CD4-positive, alpha-beta T cell treated with Interleukin-17A for 1 hour (primary cell): ENCODE results near the gene FZD10.

ENCODE experiments used
- DNase-seq: peaks from one replicate; pipeline ENCODE4 v3.0.0-alpha.2; 2020

The FZD10 gene

GRCh38 chr12:130183585-130184370 lies 21.5 kb downstream of the FZD10 start:
- no peak for DNase-seq

GRCh38 chr12:130184404-130185090 lies 22.3 kb downstream of the FZD10 start:
- no peak for DNase-seq

- no peak for DNase-seq
Measured at GRCh38 chr12:130185455-130186391, 23.5 kb downstream of the FZD10 start.

DNA sequence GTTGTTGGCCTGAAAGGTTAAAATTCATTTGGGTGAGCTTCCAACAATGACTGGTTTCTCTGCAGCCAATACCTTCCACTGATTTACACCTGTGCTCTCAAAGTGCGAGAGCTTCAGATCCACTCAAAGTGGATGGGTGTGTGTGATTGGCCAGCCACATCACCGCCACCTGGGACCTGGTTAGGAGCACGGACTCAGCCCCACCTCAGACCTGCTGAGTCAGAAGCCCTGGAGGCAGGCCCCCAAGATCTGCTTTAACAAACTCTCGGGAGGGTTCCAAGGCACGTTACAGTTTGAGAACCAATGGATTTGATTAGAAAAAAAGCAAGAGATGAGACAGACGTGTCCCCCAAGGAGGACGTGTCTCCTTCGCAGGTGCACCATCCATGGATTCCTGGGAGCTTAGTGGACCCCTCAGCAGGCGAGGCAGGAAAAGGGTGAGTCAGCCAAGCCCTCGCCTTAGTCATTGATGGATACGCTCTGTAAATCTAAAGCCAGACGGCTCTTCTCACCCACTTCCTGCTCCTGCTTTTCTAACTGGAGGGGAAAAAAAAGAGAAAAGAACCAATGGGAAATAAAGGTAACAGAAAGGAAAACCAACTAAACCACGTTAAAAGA lies 24.5 kb downstream of the FZD10 start:
- DNase-seq, result no peak

DNA sequence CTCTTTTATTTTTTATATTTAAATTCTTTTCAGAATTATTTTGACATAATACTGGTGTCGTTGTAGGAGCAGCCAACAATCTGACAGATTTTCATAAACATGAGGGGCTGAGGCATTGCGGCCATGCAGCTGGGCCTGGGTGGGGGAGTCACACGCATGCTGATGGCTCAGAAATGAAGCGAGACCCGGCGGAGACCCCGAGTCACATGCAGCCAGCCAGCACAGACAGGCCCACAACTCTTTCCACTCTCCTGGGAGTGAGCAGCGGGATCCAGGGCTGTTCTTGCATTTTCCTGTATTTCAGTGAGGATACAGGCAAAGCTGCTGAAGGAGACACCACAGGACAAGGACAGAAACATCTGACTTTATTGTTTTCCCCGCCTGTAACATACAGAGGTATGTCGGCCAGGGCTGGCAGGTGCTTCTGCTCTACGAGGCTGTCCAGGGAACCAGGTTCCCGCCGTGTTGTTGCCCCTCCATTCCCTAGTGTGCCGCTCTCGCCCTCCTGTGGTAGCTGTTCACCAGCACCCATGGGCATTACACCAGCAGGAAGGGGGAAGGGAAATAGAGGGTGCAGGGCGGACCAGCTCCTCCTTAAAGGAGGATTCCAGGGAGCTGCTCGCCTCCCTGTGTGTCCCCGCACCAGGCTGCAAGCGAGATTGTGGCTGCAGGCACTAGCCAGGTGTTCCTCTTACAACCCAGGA lies 30.5 kb downstream of the FZD10 start:
- no peak for DNase-seq

DNA sequence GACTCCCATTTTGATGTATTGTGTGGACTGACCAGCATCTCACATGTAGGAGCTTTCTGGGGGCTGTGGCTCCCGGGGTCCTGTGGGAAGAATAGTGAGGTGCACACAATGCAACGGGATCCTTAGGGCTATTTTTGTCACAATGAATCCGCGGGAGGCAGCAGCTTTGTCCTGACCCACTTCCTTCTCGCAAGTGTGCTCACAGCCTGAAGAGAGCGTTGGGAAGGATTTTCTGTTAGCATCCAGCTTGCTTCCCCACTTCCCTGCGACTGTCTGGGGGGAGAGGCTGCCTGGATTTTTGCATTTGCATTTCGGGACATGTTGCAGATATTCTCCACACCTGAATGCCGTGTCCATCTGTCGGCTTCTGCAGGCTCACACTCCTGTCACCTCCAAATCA lies 31.9 kb downstream of the FZD10 start:
- no peak for DNase-seq

GRCh38 chr12:130195369-130195768 lies 33.1 kb downstream of the FZD10 start:
- DNase-seq, result no peak

DNA sequence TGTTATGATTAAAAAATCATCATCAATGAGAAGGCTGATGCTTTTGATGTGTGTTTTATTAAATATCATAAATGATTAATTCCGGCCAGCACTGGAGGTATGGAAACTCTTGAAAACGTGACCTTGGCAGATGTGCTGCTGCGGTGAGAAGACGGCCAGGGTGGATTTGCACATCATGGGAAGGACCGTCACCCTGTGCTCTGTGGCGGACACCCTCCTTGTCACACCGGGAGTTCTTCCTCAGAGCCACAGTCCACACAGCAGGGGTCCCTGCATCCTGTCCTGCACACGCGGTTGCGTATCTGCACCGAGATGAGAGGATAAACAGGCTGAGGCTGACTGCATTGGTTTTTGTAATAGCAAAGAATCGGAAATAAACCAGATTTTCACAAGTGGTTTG lies 33.5 kb downstream of the FZD10 start:
- no peak for DNase-seq

DNA sequence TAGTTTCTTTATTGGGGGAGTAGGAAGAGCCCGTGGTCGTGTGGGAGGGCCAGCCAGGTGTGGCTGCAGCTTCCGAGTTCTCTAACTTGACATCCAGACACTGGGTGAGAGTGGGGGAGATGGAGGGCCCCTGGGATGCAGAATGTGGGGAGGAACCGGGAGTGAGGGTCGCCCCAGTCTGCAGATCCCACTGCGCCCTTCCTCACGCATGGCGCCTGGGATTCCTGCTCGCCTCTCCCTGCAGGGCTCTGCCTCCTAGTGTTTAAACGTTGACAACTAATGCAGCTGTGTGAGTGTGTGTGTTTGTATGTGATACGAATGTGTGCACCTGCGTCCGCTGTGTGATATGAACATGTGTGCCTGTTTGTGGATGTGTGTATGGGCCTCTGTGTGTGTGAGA lies 34.6 kb downstream of the FZD10 start:
- DNase-seq, result no peak

DNA sequence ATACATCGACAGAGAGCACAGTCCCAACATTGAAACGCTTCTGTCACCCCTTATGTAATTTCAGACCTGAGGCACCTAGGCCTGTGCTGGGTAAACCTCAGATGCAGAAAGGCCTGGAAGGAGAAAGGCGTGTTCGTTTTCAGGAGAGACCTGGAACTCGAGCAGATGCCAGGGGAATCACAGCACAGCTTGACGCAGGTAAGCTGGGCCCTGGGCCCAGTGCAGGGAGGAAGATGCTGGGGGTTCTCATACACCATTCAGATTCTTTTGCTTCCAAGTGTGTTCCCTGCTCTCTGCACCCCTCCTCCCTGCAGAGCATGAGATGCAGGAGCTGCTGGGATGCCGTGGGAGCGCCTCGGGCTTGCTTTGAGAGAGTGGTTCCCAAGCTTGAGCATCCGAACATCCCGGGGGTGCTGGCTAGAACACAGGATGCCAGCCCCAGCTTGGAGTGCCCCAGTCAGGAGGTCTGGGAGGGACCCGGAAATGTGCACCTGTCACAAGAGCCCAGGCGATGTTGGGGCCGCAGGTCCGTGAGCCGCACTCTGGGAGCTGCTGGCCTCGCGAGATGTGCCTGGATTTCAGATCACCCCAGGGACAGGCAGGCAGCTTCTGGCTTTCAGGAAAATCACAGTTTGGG lies 35.9 kb downstream of the FZD10 start:
- no peak for DNase-seq

DNA sequence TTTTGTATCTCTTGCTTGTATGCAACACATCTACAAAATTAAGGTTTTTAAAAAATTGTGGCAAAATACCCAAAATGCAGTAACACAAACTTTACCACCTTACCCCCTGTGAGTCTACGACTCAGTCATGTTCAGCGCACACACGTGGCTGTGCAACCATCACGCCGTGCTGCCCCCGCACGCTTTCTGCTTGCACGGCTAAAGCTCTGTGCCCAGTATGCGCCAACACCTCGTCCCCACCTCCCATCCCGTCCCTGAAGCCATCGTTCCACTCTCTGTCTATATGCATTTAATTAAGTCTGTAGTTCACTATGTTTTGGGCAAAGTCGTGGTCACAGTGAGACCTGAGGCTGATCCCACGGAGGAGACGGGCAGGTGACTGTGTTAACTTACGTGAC lies 36.4 kb downstream of the FZD10 start:
- DNase-seq, result no peak

GRCh38 chr12:130199581-130200390 lies 37.5 kb downstream of the FZD10 start:
- no peak for DNase-seq

- no peak for DNase-seq
Measured at GRCh38 chr12:130200445-130200844, 38.2 kb downstream of the FZD10 start.

- no peak for DNase-seq
Measured at GRCh38 chr12:130201037-130201436, 38.8 kb downstream of the FZD10 start.

DNA sequence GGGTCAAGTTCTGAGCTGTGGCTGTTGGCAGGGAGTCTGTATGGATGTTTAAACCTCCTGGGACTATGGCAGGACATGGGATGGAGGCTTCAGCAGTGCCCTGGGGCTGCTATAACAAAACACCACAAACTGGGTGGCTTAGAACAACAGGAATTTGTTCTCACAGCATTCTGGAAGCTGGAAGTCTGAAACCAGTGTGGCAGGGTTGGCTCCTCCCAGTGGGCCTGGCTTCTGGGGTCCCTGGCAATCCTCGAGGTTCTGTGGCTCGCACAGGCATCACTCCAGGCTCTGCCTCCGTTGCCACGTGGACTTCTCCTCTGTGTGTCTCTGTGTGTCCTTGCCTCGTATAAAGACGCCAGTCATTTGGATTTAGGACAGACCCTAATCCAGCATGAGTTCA lies 39.9 kb downstream of the FZD10 start:
- no peak for DNase-seq

GRCh38 chr12:130203151-130203550 lies 40.9 kb downstream of the FZD10 start:
- DNase-seq, result no peak

- DNase-seq, result no peak
Measured at GRCh38 chr12:130204541-130204953, 42.3 kb downstream of the FZD10 start.

- no peak for DNase-seq
Measured at GRCh38 chr12:130205495-130205894, 43.2 kb downstream of the FZD10 start.

DNA sequence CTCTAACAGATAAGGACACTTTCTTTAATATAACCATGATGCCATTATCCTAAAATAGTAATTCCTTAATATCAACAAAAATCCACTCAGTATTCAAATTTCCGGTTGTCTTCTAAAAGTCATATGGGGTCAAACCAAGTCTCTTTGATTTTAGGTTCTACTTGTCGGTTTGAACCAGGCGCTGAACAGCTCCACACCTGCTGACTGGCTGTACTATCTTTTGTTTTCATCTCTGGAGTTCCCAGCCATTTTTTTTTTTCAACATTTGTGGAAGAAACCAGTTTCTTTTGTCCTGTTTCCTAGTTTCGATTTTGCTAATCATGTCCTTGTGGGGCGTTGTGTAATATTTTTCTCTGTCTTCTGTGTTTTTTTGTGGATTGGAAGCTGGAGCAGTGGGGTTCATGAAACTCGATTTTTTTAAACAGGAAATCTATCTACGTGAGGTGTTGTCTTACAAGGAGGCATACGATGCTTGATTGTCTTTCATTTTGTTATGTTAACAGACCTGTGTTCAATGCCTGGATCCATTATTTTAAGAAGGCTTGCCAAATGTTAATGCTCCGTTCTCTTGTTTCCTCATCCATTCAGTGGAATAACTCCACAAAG lies 50.2 kb downstream of the FZD10 start:
- DNase-seq, result no peak

DNA sequence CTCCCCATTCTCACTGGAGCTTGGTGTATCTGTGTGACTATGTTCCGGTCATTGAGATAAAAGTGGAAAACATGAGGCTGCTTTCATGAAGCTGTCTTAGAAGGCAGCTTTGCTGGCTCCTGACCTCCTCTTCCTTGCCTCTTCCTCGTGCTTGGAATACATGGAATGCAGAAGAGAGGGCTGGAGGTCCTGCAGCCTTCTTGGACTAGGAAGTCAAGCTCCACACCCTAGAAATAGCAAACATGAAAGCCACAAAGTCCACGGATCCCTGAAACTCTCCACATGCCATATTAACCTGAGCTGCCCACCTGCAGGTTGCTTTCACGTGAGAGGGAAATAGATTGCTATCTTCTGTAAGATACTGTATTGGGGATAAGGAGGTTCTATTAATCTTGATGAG lies 51.0 kb downstream of the FZD10 start:
- DNase-seq, result no peak
